Muscle of back (tissue), 11 donors: ENCODE data around the gene UBE2J1. TPM values are rescaled to one million over a fixed set of nuclear protein-coding genes. Genes with fewer than 3 reads are reported as not detected.

Source experiments
- DNase-seq, 3 donors: peaks; one replicate each; pipeline versions ENCODE4 v3.0.0 to v3.0.0-alpha.2; 2013
- polyA plus RNA-seq, 10 donors: library from polyadenylated mRNA; unstranded; fragments of 120-200 nt; gene quantifications; one replicate each; pipeline ENCODE4 v1.2.1, GENCODE V29; 2013; ENCODE audit not compliant: insufficient read length in 10 of 10

UBE2J1 gene
- polyA plus RNA-seq, 10 donors: 37.6 to 49.0 (median 42.8) TPM

- DNase-seq: peak in 2 of 3 donors; percentile 27 to 49
Measured at GRCh38 chr6:89368999-89369398, 16.5 kb upstream of the UBE2J1 start.

GRCh38 chr6:89368107-89368506 is 15.6 kb upstream of the UBE2J1 start:
- DNase-seq: peak; percentile 47 to 74 (median 71)

- no peak for DNase-seq
Measured at GRCh38 chr6:89364586-89364985, 12.1 kb upstream of the UBE2J1 start.

- DNase-seq: no peak
Measured at GRCh38 chr6:89361171-89361570, 8.6 kb upstream of the UBE2J1 start.

- peak in 1 of 3 donors; percentile 39 for DNase-seq
Measured at GRCh38 chr6:89360415-89360999, 8.0 kb upstream of the UBE2J1 start.

GRCh38 chr6:89359561-89359960 is 7.0 kb upstream of the UBE2J1 start:
- no peak for DNase-seq

GRCh38 chr6:89357390-89357789 is 4.9 kb upstream of the UBE2J1 start:
- DNase-seq: peak in 1 of 3 donors; percentile 24

- DNase-seq: no peak
Measured at GRCh38 chr6:89356642-89357170, 4.2 kb upstream of the UBE2J1 start.

- no peak for DNase-seq
Measured at GRCh38 chr6:89355511-89356194, 3.1 kb upstream of the UBE2J1 start.

- DNase-seq: no peak
Measured at GRCh38 chr6:89353702-89354392, 1.3 kb upstream of the UBE2J1 start.

GRCh38 chr6:89353118-89353556 is 615 bp upstream of the UBE2J1 start:
- DNase-seq: no peak

- no peak for DNase-seq
Measured at GRCh38 chr6:89351671-89352277, 748 bp downstream of the UBE2J1 start.

- DNase-seq: peak in 2 of 3 donors; percentile 15 to 45
Measured at GRCh38 chr6:89350281-89350966, 2.1 kb downstream of the UBE2J1 start.

GRCh38 chr6:89348372-89348771 is 4.2 kb downstream of the UBE2J1 start:
- no peak for DNase-seq

GRCh38 chr6:89347825-89348224 is 4.7 kb downstream of the UBE2J1 start:
- no peak for DNase-seq

- no peak for DNase-seq
Measured at GRCh38 chr6:89346433-89346832, 6.1 kb downstream of the UBE2J1 start.

GRCh38 chr6:89339565-89339964 is 13.0 kb downstream of the UBE2J1 start:
- DNase-seq: no peak

- DNase-seq: no peak
Measured at GRCh38 chr6:89335164-89335563, 17.4 kb downstream of the UBE2J1 start.

GRCh38 chr6:89330910-89331309 is 21.6 kb downstream of the UBE2J1 start:
- DNase-seq: no peak

GRCh38 chr6:89328976-89329375 is 23.5 kb downstream of the UBE2J1 start:
- DNase-seq: no peak

- no peak for DNase-seq
Measured at GRCh38 chr6:89324304-89324703, 28.2 kb downstream of the UBE2J1 start.

- DNase-seq: peak in 1 of 3 donors; percentile 9
Measured at GRCh38 chr6:89323511-89323971, 29.0 kb downstream of the UBE2J1 start.
